Fibroblast of the aortic adventitia (primary cell): ENCODE data around the gene C3orf49. TPM values are rescaled to one million over a fixed set of nuclear protein-coding genes. Genes with fewer than 3 reads are reported as not detected.
A peak's percentile ranks its signal among the peaks of the same experiment; 100 is the strongest.

Source experiments
- DNase-seq: peaks from one replicate; pipeline ENCODE4 v3.0.0-alpha.2; 2010; ENCODE audit warnings: low read depth
- H3K4me3 ChIP-seq: 2 replicates; pipeline ENCODE4 v1.5.1; 2011; ENCODE audit warnings: low read depth, mild to moderate bottlenecking, control low read depth, low read length, moderate library complexity
- CTCF ChIP-seq: IDR thresholded peaks from 2 replicates; pipeline ENCODE4 v1.5.1; 2011; ENCODE audit warnings: mild to moderate bottlenecking, low read length, control low read depth, inconsistent platforms; ENCODE audit not compliant: insufficient read depth
- total RNA-seq: library from RNA; depleted of rRNA; stranded (reverse); fragments of >200 nt; gene quantifications from 2 replicates; pipeline ENCODE4 v1.2.3, GENCODE V29; 2012; ENCODE audit warnings: low replicate concordance

C3orf49 gene
- total RNA-seq = not detected in 2 replicates

GRCh38 chr3:63819151-63819398, at the start of gene C3orf49:
Gene C3orf49, plus strand, starts transcription at chr3:63819299. Its CDS starts 173 bp downstream, at chr3:63819472.
- DNase-seq = no peak
- TF ChIP-seq CTCF = no peak
- no peak within 1 kb of the TSS for H3K4me3 ChIP-seq

GRCh38 chr3:63774781-63775180, 44.3 kb upstream of the C3orf49 start:
- no peak overlapping the region for H3K4me3 ChIP-seq
- DNase-seq = peak; percentile 16
- no peak for TF ChIP-seq CTCF

GRCh38 chr3:63779227-63779626, 39.9 kb upstream of the C3orf49 start:
- H3K4me3 ChIP-seq = no peak overlapping the region
- TF ChIP-seq CTCF = no peak
- DNase-seq = no peak

- no peak overlapping the region for H3K4me3 ChIP-seq
- peak; percentile 77 for DNase-seq
- TF ChIP-seq CTCF = peak; percentile 54
These were observed 27.1 kb upstream of the C3orf49 start for GRCh38 chr3:63791974-63792373.

- no peak for DNase-seq
- TF ChIP-seq CTCF = no peak
- no peak overlapping the region for H3K4me3 ChIP-seq
These were observed 23.7 kb upstream of the C3orf49 start for GRCh38 chr3:63795438-63795837.

- no peak for DNase-seq
- H3K4me3 ChIP-seq = no peak overlapping the region
- no peak for TF ChIP-seq CTCF
These were observed 20.6 kb upstream of the C3orf49 start for GRCh38 chr3:63798544-63798943.

- DNase-seq = no peak
- no peak overlapping the region for H3K4me3 ChIP-seq
- no peak for TF ChIP-seq CTCF
These were observed 20.1 kb upstream of the C3orf49 start for GRCh38 chr3:63798949-63799348.
